ENCODE results near the gene DMD. TPM values are rescaled to one million over a fixed set of nuclear protein-coding genes. Genes with fewer than 3 reads are reported as not detected.

DMD gene
- total RNA-seq, 4 donors from 2014 or later, result 27.7 to 54.7 (median 34.4) TPM

DNA sequence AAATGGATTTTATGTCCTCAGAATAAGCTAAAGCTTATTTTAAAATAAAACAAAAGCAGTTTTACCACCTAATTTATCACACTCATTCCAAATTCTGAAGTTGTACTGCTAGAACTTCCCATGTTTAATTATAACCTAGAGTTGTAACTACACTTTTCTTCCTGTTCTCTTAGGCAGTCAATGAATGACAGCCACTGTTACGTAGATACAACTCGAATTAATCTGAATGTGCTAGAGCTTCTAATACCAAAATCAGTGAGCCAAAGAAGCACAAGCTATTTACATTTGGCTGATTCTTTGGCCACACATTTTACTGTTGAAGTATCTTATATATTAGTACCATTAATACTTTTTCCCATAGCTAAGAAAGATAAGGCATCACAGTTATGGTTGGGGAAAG is 2040.6 kb downstream of the DMD start:
- no peak for ATAC-seq (ENCODE audit: low FRiP score)
- TF ChIP-seq, protein P1, sequence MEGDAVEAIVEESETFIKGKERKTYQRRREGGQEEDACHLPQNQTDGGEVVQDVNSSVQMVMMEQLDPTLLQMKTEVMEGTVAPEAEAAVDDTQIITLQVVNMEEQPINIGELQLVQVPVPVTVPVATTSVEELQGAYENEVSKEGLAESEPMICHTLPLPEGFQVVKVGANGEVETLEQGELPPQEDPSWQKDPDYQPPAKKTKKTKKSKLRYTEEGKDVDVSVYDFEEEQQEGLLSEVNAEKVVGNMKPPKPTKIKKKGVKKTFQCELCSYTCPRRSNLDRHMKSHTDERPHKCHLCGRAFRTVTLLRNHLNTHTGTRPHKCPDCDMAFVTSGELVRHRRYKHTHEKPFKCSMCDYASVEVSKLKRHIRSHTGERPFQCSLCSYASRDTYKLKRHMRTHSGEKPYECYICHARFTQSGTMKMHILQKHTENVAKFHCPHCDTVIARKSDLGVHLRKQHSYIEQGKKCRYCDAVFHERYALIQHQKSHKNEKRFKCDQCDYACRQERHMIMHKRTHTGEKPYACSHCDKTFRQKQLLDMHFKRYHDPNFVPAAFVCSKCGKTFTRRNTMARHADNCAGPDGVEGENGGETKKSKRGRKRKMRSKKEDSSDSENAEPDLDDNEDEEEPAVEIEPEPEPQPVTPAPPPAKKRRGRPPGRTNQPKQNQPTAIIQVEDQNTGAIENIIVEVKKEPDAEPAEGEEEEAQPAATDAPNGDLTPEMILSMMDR (IDR thresholded peaks at IDR 0.05), result no peak
- DNase-seq (ENCODE audit: low spot score), result no peak

DNA sequence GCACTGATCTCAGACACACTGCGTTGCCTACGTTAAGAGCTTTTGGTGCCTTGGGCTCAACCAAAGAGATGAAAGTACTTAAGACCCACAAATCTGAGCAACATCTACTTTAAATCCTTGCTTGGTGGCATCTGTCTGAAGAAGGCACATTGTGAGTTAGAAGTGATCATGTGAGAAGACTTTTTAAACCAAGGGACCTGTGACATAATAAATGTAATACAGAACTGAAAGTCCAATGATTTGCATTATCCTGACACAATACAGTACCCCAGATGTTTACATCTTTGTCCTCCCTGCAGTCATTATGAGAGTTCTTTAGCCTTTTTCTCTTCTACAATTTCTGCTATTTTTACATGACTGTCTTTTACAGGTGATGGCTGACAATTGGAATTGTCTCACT is 2042.8 kb downstream of the DMD start:
- ATAC-seq (ENCODE audit: low FRiP score) (no peak), DNase-seq (ENCODE audit: low spot score) (no peak)
- TF ChIP-seq, protein P1 (IDR thresholded peaks at IDR 0.05), result no peak

DNA sequence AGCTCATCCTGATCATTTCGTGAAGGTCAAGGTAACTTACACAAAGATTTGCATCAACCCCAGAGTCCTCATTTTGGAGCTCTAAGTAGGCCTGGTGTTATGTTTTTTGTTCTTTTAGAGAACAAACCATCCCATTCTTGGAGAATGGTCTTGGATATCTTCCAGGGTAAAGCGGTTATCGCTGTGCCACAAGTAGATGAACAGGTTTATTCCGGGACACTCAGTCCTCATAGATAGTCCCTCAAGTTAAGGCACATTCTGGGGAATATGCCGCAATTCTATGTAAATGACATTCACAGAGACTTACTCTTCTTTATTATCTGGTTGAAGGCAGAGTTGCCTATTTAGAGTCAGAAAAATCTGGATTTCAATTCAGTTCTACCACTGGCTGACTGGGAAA is 2044.5 kb downstream of the DMD start:
- TF ChIP-seq, protein P1 (IDR thresholded peaks at IDR 0.05), result no peak
- ATAC-seq (ENCODE audit: low FRiP score) (no peak), DNase-seq (ENCODE audit: low spot score) (no peak)

DNA sequence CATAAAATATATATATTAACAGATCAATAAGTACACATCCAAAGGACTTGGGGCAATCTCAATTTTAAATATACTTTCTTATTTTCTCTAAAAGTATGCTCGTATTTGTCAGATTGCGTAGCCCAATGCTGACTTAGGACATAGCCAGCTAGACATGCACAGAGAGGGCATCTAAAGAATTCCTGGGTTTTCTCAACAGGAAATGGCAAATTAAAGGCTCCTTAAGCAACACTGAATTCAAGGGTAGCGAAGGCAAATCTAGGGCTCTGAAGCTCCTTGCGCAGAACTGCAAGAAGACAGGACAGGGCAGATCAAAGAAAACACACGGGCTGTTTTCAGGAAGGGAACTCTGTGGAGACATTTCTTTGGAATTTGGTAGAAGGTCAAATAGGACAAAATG is 2044.9 kb downstream of the DMD start:
- TF ChIP-seq, protein P1 (IDR thresholded peaks at IDR 0.05), result no peak
- DNase-seq (ENCODE audit: low spot score) (no peak), ATAC-seq (ENCODE audit: low FRiP score) (no peak)

DNA sequence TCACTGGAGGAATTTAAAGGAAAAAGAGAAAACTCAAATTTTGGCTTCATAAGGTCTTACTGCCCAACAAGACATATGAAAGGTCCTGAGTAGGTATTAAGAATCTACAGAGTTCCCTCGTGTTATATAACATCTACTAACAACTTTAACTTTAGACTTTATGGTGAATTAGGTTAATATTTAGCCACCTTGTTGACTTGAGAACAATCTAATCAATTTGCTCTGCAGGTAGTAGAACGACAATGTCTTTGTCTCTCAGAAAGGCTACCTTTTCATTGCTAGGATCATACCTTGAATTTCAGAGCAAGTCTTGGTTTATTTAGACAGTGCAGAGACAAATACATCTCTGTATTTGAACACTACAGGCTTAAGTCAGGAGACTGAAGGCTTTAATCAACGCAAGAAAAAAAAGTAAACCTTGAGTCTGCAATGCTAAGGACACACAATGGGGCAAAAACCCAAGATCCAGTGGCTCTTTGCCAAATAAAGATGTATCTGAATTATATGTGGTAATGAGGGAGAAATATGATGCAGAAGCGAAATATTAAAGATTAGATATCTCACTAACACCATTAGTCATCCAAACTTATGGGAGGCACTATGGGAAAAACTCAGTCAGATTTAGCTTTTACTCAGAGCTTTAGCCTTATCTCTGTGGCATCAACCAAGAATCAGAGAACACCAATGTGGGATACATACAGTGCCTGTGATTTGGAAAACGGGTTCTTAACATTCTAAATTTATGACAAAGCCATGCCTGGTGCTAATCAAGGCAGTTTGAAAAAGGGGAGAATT is 2045.9 kb downstream of the DMD start:
- ATAC-seq (ENCODE audit: low FRiP score), result no peak
- TF ChIP-seq, protein P1 (IDR thresholded peaks at IDR 0.05), result no peak
- no peak for DNase-seq (ENCODE audit: low spot score)

DNA sequence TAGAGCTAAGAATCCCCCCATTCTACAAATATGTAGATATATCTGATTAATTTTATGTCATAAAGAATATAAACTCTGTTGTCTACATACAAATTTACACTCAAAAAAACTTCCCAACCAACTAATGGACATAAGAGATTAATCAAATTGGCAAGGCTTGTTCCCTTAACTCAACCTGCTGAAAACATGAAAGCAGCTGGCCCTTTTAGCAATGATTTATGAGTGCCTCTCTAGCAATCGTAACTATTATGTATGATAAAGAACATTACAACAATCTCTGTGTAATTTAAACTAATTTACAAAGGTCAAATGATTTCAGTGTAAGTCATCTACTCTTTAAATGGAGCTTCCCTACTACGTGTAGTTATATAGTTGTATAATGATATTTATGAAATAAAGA is 2056.4 kb downstream of the DMD start:
- TF ChIP-seq, protein P1 (IDR thresholded peaks at IDR 0.05), result no peak
- DNase-seq (ENCODE audit: low spot score), result no peak
- ATAC-seq (ENCODE audit: low FRiP score), result no peak

DNA sequence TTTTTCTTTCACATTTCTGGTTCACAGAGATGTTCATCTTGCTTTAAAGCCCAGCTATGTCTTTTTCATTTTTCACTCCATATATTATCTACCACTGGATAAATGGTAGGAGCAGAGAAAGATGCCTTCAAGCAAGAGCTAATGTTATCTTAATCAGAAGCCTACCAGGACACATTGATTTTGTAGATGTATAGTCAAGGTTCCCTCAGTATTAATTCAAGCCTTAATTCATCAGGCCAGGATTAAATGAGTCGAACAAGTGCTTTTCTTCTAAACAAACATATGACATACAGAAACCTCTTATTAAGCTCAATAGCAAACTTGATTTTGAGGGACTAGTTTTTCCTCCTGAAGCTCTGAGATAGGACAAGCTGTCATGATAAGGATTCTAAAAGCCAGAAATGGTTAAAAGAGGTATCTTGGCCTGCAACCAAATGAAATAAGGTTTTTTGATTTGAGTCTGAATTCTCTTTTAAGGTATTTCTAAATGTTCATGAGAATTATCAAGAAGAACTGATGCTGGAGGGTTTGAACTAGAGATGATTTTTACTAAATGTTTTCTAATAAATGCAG is 2057.8 kb downstream of the DMD start:
- TF ChIP-seq, protein P1 (IDR thresholded peaks at IDR 0.05), result no peak
- ATAC-seq (ENCODE audit: low FRiP score) (no peak), DNase-seq (ENCODE audit: low spot score) (no peak)
